ENCODE measurements around the gene GCM1.

Gene GCM1

GRCh38 chr6:53080813-53081212, 67.8 kb downstream of the GCM1 start:
- H3K36me3 ChIP-seq (ENCODE audit: insufficient read depth, low read length), result peaks cover 45% of the 10 kb centered on the region
- H3K4me3 ChIP-seq (ENCODE audit: low read depth, low read length), result no peak overlapping the region
- H3K4me1 ChIP-seq (ENCODE audit: control insufficient read depth, insufficient read depth, low read length, unreplicated experiment), result no peaks in the 10 kb centered on the region
- H3K27me3 ChIP-seq (ENCODE audit: insufficient read depth, low read length), result no peaks in the 10 kb centered on the region
- H3K27ac ChIP-seq (ENCODE audit: low read depth, low read length), result no peak overlapping the region
- H2AFZ ChIP-seq (ENCODE audit: low read length, unreplicated experiment), result no peak overlapping the region
- no peaks in the 10 kb centered on the region for H3K79me2 ChIP-seq (ENCODE audit: control insufficient read depth, insufficient read depth, low read length, unreplicated experiment)
